Fibroblast of pulmonary artery (primary cell): ENCODE measurements around the gene RDX.

Experiments
- DNase-seq: peaks from one replicate; pipeline ENCODE4 v3.0.0-alpha.2; 2010; ENCODE audit warnings: low read depth
- H3K4me3 ChIP-seq: replicated peaks from 2 replicates; pipeline ENCODE4 v1.5.1; 2011; ENCODE audit warnings: low read depth, mild to moderate bottlenecking, control low read depth, low read length, moderate library complexity
- CTCF ChIP-seq: IDR thresholded peaks from 2 replicates; pipeline ENCODE4 v1.5.1; 2011; ENCODE audit warnings: mild to moderate bottlenecking, control low read depth, low read length, inconsistent platforms; ENCODE audit errors: missing control alignments

RDX gene

GRCh38 chr11:110190885-110191284, 105.5 kb downstream of the RDX start:
- TF ChIP-seq CTCF, result no peak
- no peak for DNase-seq
- no peak overlapping the region for H3K4me3 ChIP-seq

GRCh38 chr11:110187731-110188130, 108.7 kb downstream of the RDX start:
- DNase-seq, result no peak
- H3K4me3 ChIP-seq, result no peak overlapping the region
- TF ChIP-seq CTCF, result no peak

GRCh38 chr11:110186867-110187266, 109.5 kb downstream of the RDX start:
- TF ChIP-seq CTCF, result no peak
- no peak overlapping the region for H3K4me3 ChIP-seq
- no peak for DNase-seq

DNA sequence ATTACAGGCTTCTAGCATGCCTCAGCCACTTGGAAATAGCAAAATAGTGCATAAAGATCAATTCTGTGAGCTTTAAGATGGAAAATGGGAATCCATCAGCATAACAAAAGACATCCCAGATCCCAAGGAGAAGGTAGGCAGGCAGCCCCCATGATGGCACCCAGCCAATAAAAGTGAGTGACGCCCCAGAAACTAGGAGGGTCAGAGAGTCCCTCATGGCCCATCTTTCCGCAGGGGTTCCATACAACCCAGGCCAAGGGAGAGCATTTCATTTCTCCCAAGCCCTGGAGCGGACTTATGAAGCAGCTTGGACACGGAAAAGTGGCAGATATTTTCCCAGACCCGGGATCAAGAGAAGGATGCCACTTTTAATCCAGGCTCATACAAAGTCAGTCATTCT, 110.0 kb downstream of the RDX start:
- TF ChIP-seq CTCF, result no peak
- DNase-seq, result no peak
- H3K4me3 ChIP-seq, result no peak overlapping the region

GRCh38 chr11:110185599-110185998, 110.8 kb downstream of the RDX start:
- DNase-seq, result no peak
- no peak for TF ChIP-seq CTCF
- no peak overlapping the region for H3K4me3 ChIP-seq

GRCh38 chr11:110185121-110185591, 111.3 kb downstream of the RDX start:
- TF ChIP-seq CTCF, result no peak
- DNase-seq, result peak; percentile 64

GRCh38 chr11:110184456-110184855, 112.0 kb downstream of the RDX start:
- no peak overlapping the region for H3K4me3 ChIP-seq
- TF ChIP-seq CTCF, result no peak
- DNase-seq, result no peak

More at GRCh38 chr11:110185121-110185591, 111.3 kb downstream of the RDX start:
- no peak overlapping the region for H3K4me3 ChIP-seq
